NCI-H128 (cell line): ENCODE data around the gene SPTBN5.

Experiments used
- DNase-seq: peaks from one replicate; lab custom pipeline; 2025; ENCODE audit not compliant: unreplicated experiment; lab: John Stamatoyannopoulos, UW

Gene SPTBN5

GRCh38 chr15:41885321-41885720 lies 8.5 kb downstream of the SPTBN5 start:
- no peak for DNase-seq

DNA sequence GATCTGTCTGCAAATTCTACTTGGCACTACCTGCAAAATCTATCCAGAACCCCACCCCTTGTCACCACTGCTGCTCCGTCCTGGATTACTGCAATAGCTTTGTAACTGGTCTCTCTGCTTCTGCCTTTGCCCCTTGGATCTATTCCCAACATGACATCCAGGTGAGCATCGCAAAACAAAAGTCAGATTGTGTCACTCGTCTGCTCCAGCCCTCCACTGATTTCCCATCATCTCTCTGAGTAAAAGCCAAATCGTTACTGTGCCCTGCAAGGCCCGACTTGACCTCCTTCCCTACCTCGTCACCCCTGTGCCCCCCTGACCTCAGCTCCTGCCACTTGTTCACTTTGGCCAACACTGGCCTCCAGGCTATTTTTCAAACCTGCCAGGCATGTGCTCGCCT lies 9.4 kb downstream of the SPTBN5 start:
- no peak for DNase-seq

GRCh38 chr15:41883484-41883825 lies 10.4 kb downstream of the SPTBN5 start:
- DNase-seq, result no peak

DNA sequence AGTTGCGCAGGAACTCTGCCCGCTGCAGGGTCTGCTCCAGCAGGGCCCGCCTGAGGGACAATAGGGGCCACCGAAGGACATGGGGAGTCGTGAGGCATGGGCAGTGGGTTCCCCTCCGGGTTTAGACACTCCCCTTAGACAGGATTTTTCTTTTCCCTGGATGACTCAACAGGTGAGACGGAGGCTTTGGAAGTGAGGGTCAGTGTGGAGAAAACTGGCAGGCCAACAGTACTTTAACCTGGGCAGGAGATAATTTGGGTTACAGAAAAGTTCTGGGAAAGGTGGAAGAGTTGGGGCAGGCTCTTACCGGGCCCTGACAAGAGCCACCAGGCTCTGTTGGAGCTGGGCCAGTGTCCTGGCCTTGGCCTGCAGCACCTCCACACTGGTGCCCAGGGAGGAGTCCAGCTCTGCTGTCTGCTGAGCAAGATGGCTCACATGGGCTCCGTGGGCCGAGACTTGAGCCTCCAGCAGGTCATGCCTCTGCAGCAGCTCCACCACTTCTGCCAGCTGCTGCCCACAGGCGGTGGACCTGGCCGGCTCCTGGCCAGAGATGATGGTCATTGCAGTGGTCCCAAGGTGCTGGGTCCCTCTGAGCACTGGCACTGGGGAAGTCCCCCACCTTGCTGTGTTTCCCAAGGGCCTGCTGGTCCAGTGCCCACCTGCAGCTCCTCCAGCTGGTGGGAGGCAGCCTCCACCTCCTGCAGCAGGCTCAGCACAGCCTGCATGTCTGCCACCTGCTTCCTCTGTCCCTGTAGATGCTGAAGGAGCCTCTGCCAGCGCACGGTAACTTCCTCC lies 11.0 kb downstream of the SPTBN5 start:
- DNase-seq, result no peak

- no peak for DNase-seq
These were observed 11.7 kb downstream of the SPTBN5 start for GRCh38 chr15:41881920-41882688.

GRCh38 chr15:41881550-41881919 lies 12.3 kb downstream of the SPTBN5 start:
- no peak for DNase-seq

- DNase-seq, result no peak
These were observed 12.8 kb downstream of the SPTBN5 start for GRCh38 chr15:41881086-41881485.

DNA sequence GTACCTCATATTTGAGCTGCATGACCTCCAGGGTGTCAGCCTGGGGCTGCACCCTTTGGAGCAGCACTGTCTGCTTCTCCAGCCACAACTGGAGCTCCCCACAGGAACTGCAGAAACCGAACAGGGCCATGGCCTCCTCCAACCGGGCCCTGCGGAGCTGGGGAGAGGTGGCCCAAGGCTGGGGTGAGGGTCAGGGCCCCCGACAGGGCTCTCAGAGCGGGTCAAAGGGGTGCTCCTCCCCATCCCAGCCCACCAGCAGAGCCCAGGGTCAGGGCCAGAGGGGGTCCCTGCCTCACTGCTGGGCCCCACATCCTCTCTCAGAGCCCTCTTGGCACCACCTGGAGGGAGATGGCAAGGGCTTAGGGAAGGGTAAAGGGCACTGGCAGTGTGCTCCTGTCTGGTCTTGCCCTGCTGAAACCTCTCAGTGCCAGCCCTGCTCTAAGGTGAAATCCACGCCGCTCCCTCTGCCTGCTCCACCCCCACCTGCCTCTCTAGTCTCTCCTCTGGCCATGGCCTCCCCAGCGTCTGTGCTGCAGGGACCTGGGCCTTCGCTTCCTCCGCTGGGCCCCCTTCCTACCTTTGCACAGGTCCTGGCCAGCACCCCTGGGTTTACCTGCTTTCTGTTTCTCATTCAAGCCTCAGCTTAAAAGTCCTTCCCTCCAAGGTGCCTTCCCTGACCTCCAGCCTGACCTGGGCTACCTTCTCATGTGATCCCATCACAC lies 13.5 kb downstream of the SPTBN5 start:
- no peak for DNase-seq

DNA sequence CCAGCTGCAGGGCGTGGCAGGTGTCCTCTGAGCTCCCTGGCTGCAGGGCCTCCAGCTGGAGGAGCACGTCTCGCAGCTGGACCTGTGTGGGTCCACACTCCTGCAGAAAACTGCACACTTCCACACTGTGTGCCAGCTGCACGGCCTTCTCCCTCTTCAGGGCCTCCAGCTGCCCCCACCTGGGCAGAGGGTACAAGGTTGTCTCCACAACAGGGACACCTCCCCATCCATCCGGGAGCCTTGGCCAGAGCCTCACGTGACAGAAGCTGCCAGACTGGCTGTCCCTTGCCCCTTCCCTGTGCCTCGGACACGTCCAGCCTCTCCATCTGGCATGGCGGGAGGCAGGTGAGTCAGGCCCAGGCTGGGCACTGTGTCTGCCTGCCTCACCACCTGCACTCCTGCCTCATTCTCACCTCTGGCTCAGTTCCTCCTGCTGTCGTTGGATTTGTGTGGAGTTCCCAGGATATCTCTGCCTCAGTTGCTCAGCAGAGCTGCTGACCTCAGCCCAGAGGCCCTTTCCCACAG lies 14.5 kb downstream of the SPTBN5 start:
- DNase-seq, result no peak

- DNase-seq, result no peak
These were observed 15.5 kb downstream of the SPTBN5 start for GRCh38 chr15:41878355-41878699.

DNA sequence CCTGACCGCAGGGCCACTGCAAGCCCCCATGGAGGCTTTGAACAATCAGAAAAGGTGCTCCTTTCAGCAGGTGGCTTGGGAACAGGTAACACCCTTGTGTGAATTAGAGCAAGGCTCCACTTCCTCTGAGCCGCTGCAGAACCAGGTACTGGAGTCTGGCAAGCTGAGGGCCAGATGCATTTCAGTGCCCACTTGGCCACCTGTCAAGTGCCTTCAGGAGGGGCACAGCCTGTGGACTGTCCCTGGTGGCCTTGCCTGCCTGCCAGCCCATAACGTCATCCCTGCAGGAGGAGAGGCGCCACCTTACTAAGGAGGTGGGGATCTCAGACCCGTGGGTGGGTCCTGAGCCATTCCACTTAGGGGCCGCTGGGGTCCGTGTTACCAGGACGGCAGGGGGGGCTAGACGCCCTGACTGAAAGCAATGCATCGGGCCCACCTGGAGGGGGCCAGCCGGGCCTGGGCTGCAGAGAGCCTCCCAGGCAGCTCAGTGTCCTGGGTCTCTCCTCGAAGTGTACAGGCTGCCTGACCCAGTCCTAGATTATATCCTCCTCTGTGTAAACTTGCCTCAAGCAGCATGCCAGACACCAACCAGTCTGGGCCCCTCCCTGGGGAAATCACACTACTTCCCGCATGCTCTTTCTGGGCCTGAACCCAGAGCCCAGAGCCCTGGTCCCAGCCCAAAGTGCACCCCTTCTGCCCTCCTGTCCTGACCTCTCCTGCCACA lies 16.1 kb downstream of the SPTBN5 start:
- DNase-seq, result no peak

DNA sequence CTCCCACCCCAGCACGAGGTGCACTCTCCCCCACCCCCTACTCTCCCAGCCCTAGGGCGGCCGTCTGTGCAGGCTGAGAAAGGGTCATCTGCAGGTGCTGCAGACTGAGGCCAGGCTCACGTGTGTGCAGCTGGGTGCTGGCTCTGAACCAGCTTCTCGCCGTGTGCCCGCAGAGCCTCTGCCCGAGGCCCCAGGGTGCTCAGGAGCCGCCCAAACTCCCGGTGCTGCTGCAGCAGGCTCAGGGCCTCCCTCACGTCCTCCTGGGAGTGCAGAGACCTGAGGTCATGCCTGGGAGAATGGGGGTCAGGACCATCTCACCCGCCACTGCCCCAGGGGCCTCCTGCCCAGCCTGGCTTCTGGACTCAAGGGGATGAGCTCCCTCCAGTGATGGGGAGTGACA lies 17.2 kb downstream of the SPTBN5 start:
- no peak for DNase-seq

DNA sequence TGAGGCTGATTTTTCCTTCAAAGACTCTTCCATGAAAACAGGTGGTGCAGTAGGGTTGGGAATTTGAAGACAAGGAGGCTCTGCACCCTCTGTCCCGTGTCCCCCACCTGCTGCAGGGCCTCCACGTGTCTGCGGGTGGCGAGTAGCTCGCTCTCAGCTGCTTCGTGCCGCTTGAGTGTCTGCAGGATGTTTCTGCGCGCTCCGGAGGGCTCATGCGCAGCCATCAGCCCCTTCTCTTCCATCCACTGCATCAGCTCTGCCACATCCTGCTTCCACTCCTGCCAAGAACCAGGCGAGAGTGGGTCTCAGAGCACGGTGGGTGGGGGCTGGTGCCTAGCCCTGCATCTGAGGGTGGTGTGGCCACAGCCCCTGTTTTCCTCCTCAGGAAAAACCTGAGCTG lies 17.8 kb downstream of the SPTBN5 start:
- no peak for DNase-seq

- no peak for DNase-seq
These were observed 19.1 kb downstream of the SPTBN5 start for GRCh38 chr15:41874736-41875135.

GRCh38 chr15:41873711-41874110 lies 20.1 kb downstream of the SPTBN5 start:
- no peak for DNase-seq

DNA sequence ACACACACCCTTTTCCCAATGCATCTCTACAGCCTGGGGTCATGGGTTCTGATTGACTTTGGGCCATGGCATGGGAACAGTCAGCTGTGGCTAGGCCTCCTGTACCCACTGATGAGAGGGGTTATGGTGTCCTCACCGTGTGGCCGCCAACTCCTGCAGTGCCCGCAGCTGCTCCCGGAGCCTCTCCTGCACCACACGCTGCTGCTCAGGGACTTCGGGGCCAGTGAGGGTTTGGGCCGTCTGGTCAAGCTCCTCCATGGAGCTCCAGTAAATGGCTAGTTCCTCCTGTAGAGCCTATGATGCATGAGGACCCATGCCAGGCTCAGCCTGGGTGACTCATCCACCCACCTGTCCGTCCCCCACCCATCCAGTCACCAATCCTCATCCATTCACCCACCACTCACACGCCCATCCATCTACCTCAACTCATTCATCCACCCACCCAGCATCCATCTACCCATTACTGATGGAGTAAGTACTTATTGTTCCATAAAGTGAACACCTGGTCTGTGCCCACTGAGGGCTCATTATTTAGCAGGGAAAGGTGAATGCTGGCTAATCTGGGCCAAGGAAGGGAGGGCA lies 21.6 kb downstream of the SPTBN5 start:
- DNase-seq, result no peak

GRCh38 chr15:41871175-41871905 lies 22.5 kb downstream of the SPTBN5 start:
- DNase-seq, result no peak

GRCh38 chr15:41870689-41871081 lies 23.2 kb downstream of the SPTBN5 start:
- DNase-seq, result no peak

- DNase-seq, result no peak
These were observed 23.8 kb downstream of the SPTBN5 start for GRCh38 chr15:41869770-41870688.
